Astrocyte (in vitro differentiated cells and primary cell): ENCODE measurements around the gene DNASE1L2.

Source experiments
- EZH2 ChIP-seq: IDR thresholded peaks from 2 replicates; pipeline ENCODE4 v1.6.1; 2012; ENCODE audit warnings: mild to moderate bottlenecking, low read length, inconsistent platforms; ENCODE audit not compliant: insufficient read depth
- TF ChIP-seq, protein P1 (sequence below): IDR thresholded peaks from 2 replicates; pipeline ENCODE4 v1.5.1; 2011; ENCODE audit warnings: low read depth, mild to moderate bottlenecking, inconsistent platforms, low read length, moderate library complexity; ENCODE audit not compliant: insufficient read depth

DNA sequence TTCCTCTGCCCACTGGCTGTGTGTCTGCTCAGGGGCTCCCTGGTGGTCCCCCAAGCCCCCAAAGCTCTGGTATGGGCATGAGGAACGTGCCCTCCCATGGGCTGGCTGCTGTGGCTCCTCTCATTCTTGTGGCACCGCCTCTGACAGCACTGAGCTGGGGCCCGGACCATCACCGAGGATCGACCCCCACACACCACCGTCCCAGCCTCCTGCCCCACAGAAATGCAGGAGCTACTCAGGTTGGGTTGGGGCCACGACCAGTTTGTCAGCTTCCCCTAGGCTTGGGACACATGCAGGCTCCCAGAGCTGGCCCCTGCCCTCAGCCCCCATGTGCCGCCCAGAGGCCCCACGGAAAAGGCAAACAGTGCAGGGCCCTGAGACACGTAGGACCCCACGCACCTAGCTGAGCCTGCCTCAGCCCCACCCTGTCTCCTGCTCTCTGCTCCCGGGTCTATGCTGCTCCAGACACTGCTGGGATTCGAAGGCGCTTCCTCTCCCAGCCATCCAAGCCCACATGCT, 36.6 kb upstream of the DNASE1L2 start:
- TF ChIP-seq, protein P1, sequence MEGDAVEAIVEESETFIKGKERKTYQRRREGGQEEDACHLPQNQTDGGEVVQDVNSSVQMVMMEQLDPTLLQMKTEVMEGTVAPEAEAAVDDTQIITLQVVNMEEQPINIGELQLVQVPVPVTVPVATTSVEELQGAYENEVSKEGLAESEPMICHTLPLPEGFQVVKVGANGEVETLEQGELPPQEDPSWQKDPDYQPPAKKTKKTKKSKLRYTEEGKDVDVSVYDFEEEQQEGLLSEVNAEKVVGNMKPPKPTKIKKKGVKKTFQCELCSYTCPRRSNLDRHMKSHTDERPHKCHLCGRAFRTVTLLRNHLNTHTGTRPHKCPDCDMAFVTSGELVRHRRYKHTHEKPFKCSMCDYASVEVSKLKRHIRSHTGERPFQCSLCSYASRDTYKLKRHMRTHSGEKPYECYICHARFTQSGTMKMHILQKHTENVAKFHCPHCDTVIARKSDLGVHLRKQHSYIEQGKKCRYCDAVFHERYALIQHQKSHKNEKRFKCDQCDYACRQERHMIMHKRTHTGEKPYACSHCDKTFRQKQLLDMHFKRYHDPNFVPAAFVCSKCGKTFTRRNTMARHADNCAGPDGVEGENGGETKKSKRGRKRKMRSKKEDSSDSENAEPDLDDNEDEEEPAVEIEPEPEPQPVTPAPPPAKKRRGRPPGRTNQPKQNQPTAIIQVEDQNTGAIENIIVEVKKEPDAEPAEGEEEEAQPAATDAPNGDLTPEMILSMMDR: no peak
- no peak for TF ChIP-seq EZH2
